ENCODE measurements around the gene TMEM63A.

GRCh38 chr1:225862581-225862950 lies 19.6 kb downstream of the TMEM63A start:
- TF ChIP-seq CTCF (optimal IDR thresholded peaks at IDR 0.05 in 1 of 3, IDR thresholded peaks at IDR 0.05 in 1 of 3, conservative IDR thresholded peaks at IDR 0.05 in 1 of 3; ENCODE audit: extremely low read depth in 1 of 3, insufficient read depth in 2 of 3, low read length in 3 of 3) (no peak), EZH2 (IDR thresholded peaks at IDR 0.05; ENCODE audit: low read length) (no peak)

Measured in keratinocyte (primary cell).